Muscle layer of duodenum (tissue), 2 donors: Measurements from ENCODE around the gene PRMT6.
"Not testable (repeated sequence)": the region's sequence is repeated elsewhere in the genome, so short reads cannot be mapped to it uniquely, and the experiment has no call there.

Source experiments
- H3K27ac ChIP-seq: one replicate; pipeline ENCODE4 v1.7.0; 2013; ENCODE audit warnings: mild to moderate bottlenecking, low read length
- H3K27me3 ChIP-seq: one replicate; pipeline ENCODE4 v1.7.0; 2013; ENCODE audit warnings: low read depth, mild to moderate bottlenecking, control low read depth, low read length
- H3K36me3 ChIP-seq, 2 donors: one replicate each; pipeline ENCODE4 v1.7.0; 2013; ENCODE audit warnings: low read length in 2 of 2, control low read depth in 1 of 2, mild to moderate bottlenecking in 1 of 2; ENCODE audit not compliant: insufficient read depth in 2 of 2, control insufficient read depth in 1 of 2
- H3K4me1 ChIP-seq, 2 donors: one replicate each; pipeline ENCODE4 v1.7.0; 2013; ENCODE audit warnings: low read length in 2 of 2, mild to moderate bottlenecking in 2 of 2, control low read depth in 1 of 2, moderate library complexity in 1 of 2; ENCODE audit not compliant: insufficient read depth in 2 of 2, control insufficient read depth in 1 of 2
- H3K4me3 ChIP-seq, 2 donors: one replicate each; pipeline ENCODE4 v1.7.0; 2013; ENCODE audit warnings: low read length in 2 of 2, low read depth in 1 of 2, mild to moderate bottlenecking in 1 of 2
- H3K9me3 ChIP-seq, 2 donors: one replicate each; pipeline ENCODE4 v1.7.0; 2013; ENCODE audit warnings: low read length in 2 of 2, control low read depth in 1 of 2, mild to moderate bottlenecking in 1 of 2; ENCODE audit not compliant: control insufficient read depth in 1 of 2
- donor health status: healthy.

The PRMT6 gene

DNA sequence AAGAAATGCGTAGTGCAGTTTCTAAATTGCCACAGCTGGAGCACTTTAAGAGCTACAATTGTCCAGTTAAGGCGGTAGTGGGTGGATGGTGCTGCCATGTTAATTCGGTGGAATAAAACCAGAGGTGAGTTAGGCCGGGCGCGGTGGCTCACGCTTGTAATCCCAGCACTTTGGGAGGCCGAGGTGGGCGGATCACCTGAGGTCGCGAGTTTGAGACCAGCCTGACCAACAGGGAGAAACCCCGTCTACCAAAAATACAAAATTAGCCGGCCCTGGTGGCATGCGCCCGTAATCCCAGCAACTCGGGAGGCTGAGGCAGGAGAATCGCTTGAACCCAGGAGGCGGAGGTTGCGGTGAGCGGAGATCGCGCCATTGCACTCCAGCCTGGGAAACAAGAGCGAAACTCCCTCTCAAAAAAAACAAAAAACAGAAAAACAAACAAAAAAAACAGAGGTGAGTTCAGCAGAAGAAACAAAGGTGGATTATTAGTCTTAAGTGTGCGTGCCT lies 502 bp upstream of the PRMT6 start:
- H3K9me3 ChIP-seq, H3K27me3 ChIP-seq, H3K36me3 ChIP-seq: not testable (repeated sequence)
- Histone ChIP-seq H3K4me3 (peak overlapping the region; percentile 90 to 95), H3K4me1 (peaks cover 7 to 13% of the 10 kb centered on the region in 2 donors), H3K27ac (peak overlapping the region; percentile 79)

- H3K9me3 ChIP-seq = no peaks in the 10 kb centered on the region
- peaks cover 0 to 4% of the 10 kb centered on the region in 2 donors for H3K36me3 ChIP-seq
- H3K4me3 ChIP-seq = peak overlapping the region; percentile 90 to 95
- H3K27ac ChIP-seq = peak overlapping the region; percentile 79
- H3K27me3 ChIP-seq = no peaks in the 10 kb centered on the region
- peaks cover 7 to 13% of the 10 kb centered on the region in 2 donors for H3K4me1 ChIP-seq
Observed at GRCh38 chr1:107057197-107058133, 991 bp downstream of the PRMT6 start.

GRCh38 chr1:107058245-107059032 lies 2.0 kb downstream of the PRMT6 start:
- Histone ChIP-seq H3K27me3 (no peaks in the 10 kb centered on the region), H3K4me3 (peak overlapping the region; percentile 90 to 95), H3K4me1 (peaks cover 7 to 13% of the 10 kb centered on the region in 2 donors), H3K27ac (peak overlapping the region; percentile 25), H3K36me3 (peaks cover 0 to 4% of the 10 kb centered on the region in 2 donors), H3K9me3 (no peaks in the 10 kb centered on the region)

GRCh38 chr1:107061886-107062285 lies 5.4 kb downstream of the PRMT6 start:
- no peak overlapping the region for H3K27ac ChIP-seq

DNA sequence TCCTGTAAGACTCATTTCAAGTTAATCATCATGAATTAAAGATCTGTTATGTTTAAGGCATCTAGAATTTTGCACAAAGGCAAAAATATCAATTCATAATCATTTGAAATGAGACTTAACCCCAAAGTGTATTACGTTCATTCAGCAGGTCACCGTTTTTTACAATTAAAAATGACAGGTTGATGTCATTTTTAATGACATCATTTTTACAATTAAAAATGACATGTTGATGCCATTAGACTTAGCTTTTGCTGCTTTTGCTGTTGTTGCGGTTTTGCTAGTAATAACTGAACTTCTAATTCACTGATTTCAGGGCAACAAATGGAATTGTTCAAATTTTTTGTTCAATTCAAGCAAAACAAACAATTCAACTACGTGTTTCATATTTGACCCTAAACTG lies 17.0 kb downstream of the PRMT6 start:
- Histone ChIP-seq H3K4me1 (no peaks in the 10 kb centered on the region), H3K27ac (no peak overlapping the region), H3K4me3 (no peak overlapping the region), H3K36me3 (no peaks in the 10 kb centered on the region), H3K9me3 (no peaks in the 10 kb centered on the region), H3K27me3 (no peaks in the 10 kb centered on the region)

More at GRCh38 chr1:107061886-107062285, 5.4 kb downstream of the PRMT6 start:
- H3K36me3 ChIP-seq = peaks cover 0 to 4% of the 10 kb centered on the region in 2 donors
- H3K4me1 ChIP-seq = peaks cover 7 to 13% of the 10 kb centered on the region in 2 donors
- no peaks in the 10 kb centered on the region for H3K9me3 ChIP-seq
- H3K27me3 ChIP-seq = no peaks in the 10 kb centered on the region
- no peak overlapping the region for H3K4me3 ChIP-seq

DNA sequence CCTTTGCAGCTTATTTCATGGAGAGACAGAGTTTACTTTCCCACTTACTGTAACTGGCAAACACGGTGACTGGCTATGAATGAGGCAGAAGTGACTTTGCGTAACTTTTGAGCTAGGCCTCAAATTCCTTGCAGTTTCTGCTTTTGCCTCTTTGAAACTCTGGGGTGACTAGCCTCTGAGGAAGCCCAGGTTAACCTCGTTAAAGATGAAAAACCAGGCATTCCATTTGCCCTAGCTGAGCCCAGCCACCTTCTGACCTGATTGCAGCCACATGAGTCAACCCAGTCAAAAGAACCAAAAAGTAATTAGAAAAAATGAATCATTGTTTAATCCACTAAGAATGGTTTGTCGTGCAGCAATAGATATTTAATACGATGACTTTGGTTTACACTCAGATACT lies 20.4 kb downstream of the PRMT6 start:
- Histone ChIP-seq H3K4me1 (no peaks in the 10 kb centered on the region), H3K27ac (no peak overlapping the region), H3K27me3 (no peaks in the 10 kb centered on the region), H3K4me3 (no peak overlapping the region), H3K36me3 (no peaks in the 10 kb centered on the region), H3K9me3 (no peaks in the 10 kb centered on the region)

- Histone ChIP-seq H3K9me3 (no peaks in the 10 kb centered on the region), H3K4me1 (no peaks in the 10 kb centered on the region), H3K36me3 (no peaks in the 10 kb centered on the region), H3K27ac (no peak overlapping the region), H3K4me3 (no peak overlapping the region), H3K27me3 (no peaks in the 10 kb centered on the region)
Observed at GRCh38 chr1:107079249-107079648, 22.8 kb downstream of the PRMT6 start.

GRCh38 chr1:107081102-107081501 lies 24.6 kb downstream of the PRMT6 start:
- Histone ChIP-seq H3K4me3 (no peak overlapping the region), H3K36me3 (no peaks in the 10 kb centered on the region), H3K9me3 (peaks cover 0 to 5% of the 10 kb centered on the region in 2 donors), H3K27me3 (no peaks in the 10 kb centered on the region), H3K27ac (no peak overlapping the region), H3K4me1 (no peaks in the 10 kb centered on the region)

- Histone ChIP-seq H3K36me3 (no peaks in the 10 kb centered on the region), H3K27ac (no peak overlapping the region), H3K4me3 (no peak overlapping the region), H3K27me3 (no peaks in the 10 kb centered on the region), H3K4me1 (no peaks in the 10 kb centered on the region), H3K9me3 (no peaks in the 10 kb centered on the region)
Observed at GRCh38 chr1:107091418-107091817, 34.9 kb downstream of the PRMT6 start.

GRCh38 chr1:107093395-107093794 lies 36.9 kb downstream of the PRMT6 start:
- not testable (repeated sequence) for H3K4me3 ChIP-seq, H3K27ac ChIP-seq, H3K9me3 ChIP-seq, H3K4me1 ChIP-seq, H3K36me3 ChIP-seq, H3K27me3 ChIP-seq

GRCh38 chr1:107095647-107096046 lies 39.2 kb downstream of the PRMT6 start:
- H3K4me1 ChIP-seq = no peaks in the 10 kb centered on the region
- no peak overlapping the region for H3K27ac ChIP-seq
- H3K36me3 ChIP-seq = no peaks in the 10 kb centered on the region
- H3K27me3 ChIP-seq = no peaks in the 10 kb centered on the region
- H3K4me3 ChIP-seq = no peak overlapping the region
- no peaks in the 10 kb centered on the region for H3K9me3 ChIP-seq
